HG02623 (cell line): Measurements from ENCODE around the gene ADGRF1.

Source experiments
- ATAC-seq: cut with Tn5 transposase; IDR thresholded peaks from one replicate; pipeline ENCODE4 v1.9.1; 2021; ENCODE audit warnings: moderate library complexity; ENCODE audit not compliant: unreplicated experiment

Gene ADGRF1

DNA sequence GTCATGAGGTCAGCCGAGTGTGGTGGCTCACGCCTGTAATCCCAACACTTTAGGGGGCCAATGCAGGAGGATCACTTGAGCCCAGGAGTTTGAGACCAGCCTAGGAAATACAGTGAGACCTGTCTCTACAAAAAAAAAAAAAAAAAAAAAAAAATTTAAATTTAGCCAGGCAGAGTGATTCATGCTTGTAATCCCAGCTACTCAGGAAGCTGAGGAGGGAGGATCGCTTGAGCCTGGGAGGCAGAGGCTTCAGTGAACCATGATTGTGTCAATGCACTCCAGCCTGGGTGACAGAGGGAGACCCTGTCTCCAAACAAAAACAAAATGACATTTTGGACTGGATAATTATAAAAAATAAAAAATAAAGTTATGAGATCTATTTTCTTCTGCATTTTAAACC, 56.2 kb downstream of the ADGRF1 start:
- no peak for ATAC-seq

DNA sequence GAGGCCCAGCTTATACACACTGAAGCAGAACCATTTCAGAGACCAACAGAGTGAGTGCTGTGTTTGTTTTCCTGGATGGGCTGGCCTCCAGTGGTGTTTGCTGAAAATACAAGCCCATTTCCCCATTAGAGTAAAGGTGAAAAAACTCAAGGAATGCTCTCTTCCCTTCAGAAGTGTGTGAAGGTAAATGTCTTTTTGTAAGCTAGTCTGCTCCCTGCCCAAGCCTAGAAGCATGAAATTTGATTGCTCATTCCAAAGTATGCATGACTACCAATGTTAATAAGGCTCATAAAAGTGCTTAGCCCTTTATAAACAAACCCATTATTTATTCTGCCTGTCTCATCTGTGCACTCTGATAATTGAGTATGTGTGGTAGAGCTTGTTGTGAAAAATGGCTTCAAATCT, 59.1 kb downstream of the ADGRF1 start:
- no peak for ATAC-seq

DNA sequence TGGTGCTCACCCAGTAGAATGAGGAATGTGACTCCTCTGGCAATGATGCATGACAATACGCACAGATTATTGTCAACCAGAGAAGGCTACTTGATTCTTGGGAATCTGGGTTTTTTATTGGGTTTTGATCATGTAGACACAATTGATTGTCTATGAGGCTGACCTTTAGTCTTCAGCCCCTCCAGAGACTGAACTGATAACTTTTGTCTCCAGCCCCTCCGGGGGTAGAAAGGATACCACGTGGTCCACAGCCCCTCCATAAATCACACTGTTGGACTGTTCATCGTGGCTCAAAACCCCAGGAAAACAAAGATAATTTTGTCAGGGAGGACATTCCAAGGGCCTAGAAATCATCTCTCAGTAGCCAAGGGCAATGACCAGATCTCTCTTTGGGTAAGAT, 62.9 kb downstream of the ADGRF1 start:
- no peak for ATAC-seq

DNA sequence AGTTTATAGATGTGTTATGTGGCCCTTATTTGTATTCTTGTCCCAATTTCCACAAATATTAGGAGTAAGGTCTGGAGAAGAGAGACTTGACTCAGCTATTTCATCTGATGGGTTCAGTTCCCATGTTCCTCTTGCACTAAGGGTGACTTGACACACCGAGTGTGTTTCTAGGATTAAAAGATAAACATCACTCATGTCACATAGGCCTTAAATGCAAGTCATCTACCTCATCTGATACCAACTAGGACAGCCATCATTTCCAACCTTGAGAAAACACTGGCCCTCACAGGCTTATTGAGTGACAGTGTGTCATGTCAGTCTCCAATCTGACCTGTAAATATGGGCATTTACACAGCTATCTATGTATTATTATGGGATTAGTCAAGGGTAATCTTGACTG, 67.3 kb downstream of the ADGRF1 start:
- no peak for ATAC-seq

DNA sequence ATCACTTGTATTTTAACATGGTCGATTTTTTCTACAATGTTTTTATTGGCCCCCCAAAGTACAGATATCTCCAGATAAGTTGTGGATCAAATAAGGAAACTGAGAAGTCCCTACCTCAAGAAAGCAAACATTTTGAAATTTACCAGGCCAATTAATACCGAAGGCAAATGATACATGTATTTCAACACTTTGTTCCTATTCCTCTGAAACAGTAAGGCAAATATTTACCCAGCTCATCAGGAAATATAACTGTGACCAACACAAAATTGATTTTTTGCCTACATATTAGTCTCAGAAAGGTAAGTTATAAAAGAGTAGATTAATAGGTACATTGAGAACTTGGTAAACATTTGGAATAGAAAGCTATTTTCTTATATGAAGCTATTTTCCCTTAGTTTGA, 69.1 kb downstream of the ADGRF1 start:
- ATAC-seq = no peak

DNA sequence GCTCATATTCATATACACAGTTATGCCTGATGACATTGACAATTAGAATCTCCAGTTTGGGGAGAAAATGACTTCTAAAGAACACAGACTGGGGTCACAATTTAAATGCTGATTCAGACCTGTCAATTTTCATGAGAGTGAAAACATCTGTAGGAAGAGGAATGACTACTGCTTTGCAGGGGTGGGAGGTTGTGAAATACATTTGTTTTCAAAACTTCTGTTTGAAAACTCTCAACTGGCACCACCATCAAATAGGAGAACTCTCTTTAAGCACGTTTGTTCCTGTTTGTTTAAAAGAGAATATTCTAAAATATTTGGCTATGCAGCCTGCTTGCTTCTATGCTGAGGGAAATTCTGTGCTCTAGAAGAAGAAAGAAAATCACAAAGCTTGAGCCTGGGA, 69.6 kb downstream of the ADGRF1 start:
- ATAC-seq = no peak

DNA sequence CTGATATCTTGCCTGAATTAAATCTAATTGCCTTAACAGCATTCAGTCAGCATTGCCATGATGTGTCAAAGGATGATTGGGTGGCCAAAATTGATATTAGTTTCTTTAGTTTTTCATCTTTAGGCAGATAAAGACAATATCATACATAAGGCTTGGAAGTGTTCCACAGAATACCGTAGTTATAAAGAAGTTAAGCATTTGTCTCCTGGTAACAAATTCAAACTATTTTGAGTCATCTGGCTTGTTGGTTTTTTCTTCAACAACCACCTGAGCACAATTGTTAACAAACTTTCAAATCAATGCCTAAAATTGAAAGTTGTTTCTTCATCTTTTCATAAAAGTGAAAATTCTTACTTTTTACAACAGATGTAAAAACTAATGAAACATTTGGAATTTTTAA, 72.9 kb downstream of the ADGRF1 start:
- no peak for ATAC-seq

DNA sequence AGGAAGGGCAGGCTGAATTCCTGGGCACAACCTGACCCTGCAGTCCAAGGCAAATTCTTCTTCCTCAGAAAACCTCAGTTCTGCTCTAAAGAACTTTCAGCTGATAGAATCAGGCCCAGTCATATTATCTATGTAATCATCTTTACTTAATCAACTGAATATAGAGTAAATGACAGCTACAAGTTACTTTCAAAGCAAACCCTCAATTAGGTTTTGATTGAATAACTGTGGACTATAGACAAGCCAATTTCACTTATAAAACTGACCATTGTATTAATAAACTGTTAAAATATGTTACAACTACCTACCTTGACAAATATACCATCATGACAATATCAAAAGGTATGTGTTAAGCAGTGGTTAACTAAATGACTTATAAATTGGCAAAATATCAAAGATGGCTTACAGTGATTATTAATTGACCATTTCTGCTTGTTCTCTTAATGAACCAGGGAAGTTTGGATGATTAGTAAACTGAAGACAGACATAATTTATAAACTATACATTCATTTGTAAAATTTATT, 74.2 kb downstream of the ADGRF1 start:
- ATAC-seq = no peak

DNA sequence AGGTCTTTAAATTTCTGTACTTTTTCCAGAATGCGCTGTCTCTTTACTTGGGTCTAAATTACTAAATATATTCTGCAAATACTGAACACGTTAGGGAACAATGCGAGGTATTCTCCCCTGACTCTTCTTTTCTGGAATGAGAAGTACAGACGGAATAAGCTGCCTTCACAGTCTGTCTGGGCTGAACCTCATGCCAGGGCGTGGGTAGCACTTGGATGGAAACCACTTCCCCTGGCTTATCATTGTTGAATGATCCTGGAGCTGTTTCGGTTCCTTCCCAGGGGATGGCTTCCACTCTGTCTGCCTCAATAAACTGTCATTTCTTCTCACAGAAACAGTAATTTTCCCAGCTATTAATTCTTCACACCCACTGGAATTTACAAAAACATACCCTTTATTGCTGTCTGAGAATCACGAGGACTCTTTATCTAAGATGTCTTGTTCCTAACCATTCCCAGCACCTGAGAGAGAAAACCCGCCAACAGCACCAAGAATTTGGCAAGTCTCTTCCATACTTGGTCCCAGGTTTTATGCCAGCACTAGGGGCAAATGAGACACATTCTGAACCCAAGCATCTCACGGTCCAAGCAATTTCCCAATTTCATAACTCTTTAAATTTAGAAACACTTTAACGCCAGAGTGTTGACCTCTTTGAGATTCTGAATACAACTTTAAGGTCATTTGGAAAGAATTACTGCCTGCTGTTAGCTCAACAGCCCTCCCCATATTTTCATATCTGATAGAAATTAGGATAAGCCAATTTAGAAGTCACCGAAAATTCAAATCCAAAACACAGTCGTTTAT, 77.2 kb downstream of the ADGRF1 start:
- no peak for ATAC-seq

DNA sequence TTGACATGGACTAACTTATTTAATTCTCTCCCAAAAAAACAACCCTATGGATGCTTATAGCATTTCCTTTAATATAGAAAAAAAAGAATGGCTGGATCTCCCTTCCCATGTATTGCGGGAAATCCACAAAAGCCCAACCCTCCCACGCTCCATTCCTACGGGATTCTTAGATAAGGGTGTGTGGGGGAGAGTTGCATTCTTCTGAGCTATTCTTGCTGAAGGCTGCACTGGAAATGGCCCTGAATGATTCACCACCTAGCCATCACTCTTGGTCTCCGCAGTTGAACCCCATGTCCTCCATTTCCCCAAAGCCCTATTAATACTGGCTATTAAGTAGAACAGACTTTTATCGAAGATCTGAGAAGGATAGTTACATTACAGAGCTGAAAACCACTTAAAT, 78.5 kb downstream of the ADGRF1 start:
- ATAC-seq = no peak

DNA sequence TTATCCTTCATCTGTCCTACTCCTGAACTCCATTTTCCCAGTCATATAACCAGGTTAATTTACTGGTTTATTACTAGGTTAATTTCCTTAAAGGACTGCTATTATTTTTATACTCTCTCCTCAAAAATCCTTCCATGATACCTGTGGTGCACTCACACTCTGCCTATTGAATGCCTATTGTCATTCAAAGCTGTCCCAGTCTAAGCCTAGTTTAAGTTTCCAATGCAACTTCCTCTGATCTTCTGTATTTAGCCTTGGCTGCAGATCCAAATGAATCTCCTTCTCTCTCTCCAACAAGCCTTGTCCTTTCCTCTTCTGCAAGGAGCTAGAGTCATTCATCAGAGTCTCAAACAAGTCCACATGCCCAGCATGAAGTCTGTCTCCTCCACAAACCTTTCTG, 79.1 kb downstream of the ADGRF1 start:
- ATAC-seq = no peak

DNA sequence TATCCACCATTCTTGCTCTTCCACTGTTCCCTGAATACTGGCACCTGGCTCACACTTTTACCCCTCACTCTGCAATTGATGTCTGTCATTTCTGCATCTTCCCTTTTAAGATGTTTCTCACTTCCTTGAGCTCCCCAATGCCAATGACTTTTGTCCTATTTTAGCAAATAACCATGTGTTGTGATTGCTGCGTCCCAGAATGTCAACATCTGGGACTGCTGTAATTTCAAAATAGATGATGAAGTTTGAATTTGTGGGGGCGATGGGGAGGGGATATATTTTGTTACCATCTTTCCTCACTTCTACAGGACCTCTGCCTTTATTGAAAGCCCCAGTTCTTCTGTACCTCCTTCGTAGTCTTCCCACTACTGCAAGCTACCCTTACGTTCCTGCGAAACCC, 80.4 kb downstream of the ADGRF1 start:
- no peak for ATAC-seq

DNA sequence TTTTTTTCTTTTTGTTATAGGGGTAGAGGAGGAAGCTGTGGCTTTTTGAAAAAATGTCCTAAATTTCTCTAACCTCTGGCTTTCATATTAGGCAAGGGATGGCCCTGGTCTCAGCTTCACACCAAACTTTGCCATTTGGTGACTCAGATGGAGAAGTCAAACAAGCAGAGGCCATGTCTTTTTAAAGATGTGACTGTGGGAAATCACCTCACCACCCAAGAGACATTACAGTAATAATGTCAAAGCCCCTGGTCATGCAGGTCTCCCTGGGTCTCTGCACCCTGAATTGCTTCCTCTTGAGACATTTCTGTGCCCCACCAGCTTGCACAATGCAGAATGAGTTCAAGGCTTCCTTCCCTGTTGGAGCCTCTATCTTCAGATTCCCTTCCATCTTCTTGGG, 80.9 kb downstream of the ADGRF1 start:
- no peak for ATAC-seq

DNA sequence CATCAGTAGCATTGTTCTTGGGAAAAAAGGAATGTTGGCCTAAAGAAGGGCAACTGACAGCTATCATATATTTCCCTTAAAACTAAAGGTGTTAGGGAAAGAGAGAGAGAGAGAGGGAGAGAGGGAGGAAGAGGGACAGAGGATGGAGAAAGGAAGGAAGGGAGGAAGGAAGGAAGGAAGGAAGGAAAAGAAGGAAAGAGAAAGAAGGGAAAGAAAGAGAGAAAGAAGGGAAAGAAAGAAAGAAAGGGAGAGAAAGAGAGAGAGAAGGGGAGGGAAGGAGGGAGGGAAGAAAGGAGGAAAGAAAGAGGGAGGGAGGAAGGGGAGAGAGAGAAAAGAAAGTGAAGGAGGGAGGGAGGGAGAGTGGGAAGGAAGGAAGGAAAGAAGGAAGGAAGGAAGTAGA, 82.7 kb downstream of the ADGRF1 start:
- ATAC-seq = no peak

DNA sequence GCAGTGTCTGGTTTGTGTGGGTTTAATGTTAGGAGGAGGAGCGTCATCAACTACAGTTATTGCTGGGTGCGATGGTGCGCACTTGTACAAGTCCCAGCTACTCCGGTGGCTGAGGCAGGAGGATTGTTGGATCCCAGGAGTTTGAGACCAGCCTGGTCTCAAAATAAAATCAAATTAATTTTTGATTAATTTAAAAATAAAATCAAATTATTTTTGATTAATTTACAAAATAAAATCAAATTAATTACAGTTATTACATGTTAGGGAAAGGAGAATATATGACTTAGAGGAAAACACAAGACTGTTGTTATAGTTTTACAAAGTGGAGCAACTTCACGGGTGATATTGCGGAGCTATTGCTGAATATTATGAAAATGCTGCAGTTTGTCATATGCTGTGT, 85.7 kb downstream of the ADGRF1 start:
- no peak for ATAC-seq

DNA sequence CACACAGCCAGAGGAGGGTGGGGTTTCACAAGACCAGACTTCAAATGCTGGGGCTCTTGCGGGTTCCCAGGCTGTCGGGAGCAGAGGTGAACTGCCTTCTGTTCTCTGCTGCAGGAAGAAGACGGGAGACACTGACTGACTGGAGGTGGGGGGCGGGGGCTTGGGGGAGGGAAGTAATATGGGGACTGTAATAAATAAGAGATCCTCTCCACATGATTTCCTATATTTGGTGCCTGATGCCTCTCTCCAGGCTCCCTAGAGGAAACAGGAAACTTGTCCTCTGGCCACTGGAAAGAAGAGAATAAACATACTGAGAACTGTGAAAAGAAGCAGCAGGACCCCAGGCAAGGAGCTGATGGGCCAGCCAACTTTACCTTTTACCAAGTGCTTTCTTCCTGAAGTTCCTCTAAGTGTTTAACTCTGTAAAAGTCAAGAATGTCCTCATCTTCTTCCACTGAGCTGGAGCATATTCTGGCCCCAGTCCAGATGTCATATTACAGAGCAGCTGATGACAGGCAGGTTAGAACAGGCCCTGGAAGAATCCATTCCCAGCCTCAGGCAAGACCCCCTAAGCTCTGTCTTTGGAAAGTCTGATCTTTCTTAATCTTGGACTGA, 87.2 kb downstream of the ADGRF1 start:
- ATAC-seq = no peak

DNA sequence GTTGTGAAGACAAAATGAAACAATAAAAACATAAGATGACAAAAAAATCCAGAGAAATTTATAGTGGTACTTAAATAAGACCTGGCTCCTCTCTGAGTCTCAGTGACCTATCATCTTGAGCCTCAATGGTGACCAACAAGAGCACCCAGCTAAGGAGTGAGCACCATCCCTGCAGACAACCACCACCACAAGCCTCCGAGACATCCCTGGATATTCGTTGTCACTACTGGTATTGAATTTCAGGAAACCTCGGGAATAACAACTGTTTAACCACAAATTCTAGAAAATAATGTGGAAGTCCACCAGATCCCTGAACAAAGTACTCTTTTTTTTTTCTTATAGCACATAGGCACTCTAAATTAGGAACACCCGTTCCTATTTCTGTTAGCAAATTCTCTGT, 88.2 kb downstream of the ADGRF1 start:
- no peak for ATAC-seq

DNA sequence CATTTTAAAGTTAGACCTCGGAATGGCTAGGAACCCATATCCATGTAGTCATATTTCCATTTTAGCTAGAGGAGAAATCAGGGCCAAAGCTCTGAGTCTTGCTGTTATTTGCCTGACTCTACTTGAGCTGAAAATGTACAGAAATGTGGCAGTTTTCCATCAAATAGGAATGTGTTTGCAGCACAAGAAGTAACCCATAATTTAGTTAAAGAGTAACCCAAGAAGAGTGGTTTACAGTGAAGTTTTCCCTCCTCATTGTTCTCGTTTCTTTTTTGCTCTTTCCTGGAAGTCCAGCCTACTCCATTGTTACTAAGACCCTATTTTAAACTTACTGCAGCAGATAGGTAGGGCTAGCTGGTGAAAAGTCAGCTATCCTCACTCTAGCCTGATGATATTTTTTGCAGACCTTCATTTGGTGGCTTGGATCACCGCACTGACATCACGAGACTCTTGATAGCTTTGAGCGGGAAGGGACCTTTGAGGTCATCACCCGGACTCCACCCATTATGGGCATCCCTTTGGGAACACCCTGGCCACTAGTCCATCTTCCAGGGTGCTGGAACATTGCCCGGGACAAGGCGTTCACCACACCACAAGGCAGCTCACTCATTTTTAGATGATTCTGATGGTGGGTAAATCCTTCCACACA, 92.4 kb downstream of the ADGRF1 start:
- no peak for ATAC-seq

DNA sequence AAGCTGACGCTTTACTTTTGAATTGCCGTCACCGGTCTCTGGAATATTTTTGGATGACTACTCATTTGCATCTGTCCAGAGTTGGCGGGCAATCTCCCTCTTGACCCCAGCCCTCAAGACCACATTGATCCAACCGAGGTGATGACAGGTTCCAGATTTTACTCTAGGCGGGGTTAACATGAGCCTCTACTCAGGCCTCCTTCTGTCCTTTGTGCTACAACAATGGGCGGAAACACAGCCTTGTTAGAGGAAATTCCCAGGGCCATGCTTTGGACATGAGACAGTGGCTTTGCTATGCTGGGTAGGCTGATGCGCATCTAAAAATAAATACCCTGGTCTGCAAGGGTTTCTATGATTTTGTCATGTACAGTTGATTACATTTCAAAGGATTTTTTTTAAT, 93.4 kb downstream of the ADGRF1 start:
- no peak for ATAC-seq
